HG02763 (cell line): ENCODE measurements around the gene ATG9B.

Experiments
- ATAC-seq: cut with Tn5 transposase; IDR thresholded peaks from one replicate; pipeline ENCODE4 v1.9.1; 2021; ENCODE audit warnings: mild to moderate bottlenecking, moderate library complexity; ENCODE audit not compliant: unreplicated experiment

ATG9B gene

GRCh38 chr7:150968056-150968733 is 56.1 kb downstream of the ATG9B start:
- no peak for ATAC-seq

- ATAC-seq: no peak
These were observed 56.9 kb downstream of the ATG9B start for GRCh38 chr7:150967349-150967748.

GRCh38 chr7:150966002-150966401 is 58.3 kb downstream of the ATG9B start:
- no peak for ATAC-seq

GRCh38 chr7:150965273-150965830 is 58.9 kb downstream of the ATG9B start:
- no peak for ATAC-seq
